ENCODE measurements around the gene NFATC4.
A peak's percentile ranks its signal among the peaks of the same experiment; 100 is the strongest.
"Not testable (repeated sequence)": the region's sequence is repeated elsewhere in the genome, so short reads cannot be mapped to it uniquely, and the experiment has no call there.

Gene NFATC4

GRCh38 chr14:24377657-24378056, 9.7 kb downstream of the NFATC4 start:
- Mint-ChIP-seq H3K4me3 (no peak overlapping the region), H3K4me1 (ENCODE audit: low read depth in 2 of 2) (no peaks in the 10 kb centered on the region), H3K27me3 (peaks cover 22 to 48% of the 10 kb centered on the region in 2 donors), H3K27ac (no peak overlapping the region), H3K9me3 (no peaks in the 10 kb centered on the region), H3K36me3 (ENCODE audit: insufficient read depth) (no peaks in the 10 kb centered on the region)
- no peak for DNase-seq
- ATAC-seq (replicated peaks): no peak

DNA sequence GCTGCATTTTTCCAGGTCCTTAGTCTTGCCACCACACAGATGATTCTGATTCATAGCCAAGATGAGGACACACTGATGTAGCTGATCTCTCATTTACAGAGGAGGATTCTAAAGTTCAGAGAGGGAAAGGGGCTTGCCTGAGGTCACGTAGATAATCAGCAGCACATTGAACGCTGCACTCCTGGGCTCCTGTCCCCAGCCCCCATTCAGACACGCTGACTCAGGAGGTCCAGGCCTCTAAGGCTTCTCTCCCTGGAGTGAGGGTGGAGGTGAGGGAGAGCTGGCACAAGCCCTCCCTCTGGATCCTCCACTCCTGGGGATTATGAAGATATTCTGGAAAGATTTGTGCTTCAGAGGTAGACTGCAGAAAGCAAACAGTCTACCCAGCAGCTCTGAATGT, 10.3 kb downstream of the NFATC4 start:
- Mint-ChIP-seq H3K36me3 (ENCODE audit: insufficient read depth) (no peaks in the 10 kb centered on the region), H3K27ac (no peak overlapping the region), H3K4me1 (ENCODE audit: low read depth in 2 of 2) (no peaks in the 10 kb centered on the region), H3K4me3 (no peak overlapping the region), H3K9me3 (no peaks in the 10 kb centered on the region), H3K27me3 (peaks cover 22 to 42% of the 10 kb centered on the region in 2 donors)
- ATAC-seq (replicated peaks): no peak
- no peak for DNase-seq

DNA sequence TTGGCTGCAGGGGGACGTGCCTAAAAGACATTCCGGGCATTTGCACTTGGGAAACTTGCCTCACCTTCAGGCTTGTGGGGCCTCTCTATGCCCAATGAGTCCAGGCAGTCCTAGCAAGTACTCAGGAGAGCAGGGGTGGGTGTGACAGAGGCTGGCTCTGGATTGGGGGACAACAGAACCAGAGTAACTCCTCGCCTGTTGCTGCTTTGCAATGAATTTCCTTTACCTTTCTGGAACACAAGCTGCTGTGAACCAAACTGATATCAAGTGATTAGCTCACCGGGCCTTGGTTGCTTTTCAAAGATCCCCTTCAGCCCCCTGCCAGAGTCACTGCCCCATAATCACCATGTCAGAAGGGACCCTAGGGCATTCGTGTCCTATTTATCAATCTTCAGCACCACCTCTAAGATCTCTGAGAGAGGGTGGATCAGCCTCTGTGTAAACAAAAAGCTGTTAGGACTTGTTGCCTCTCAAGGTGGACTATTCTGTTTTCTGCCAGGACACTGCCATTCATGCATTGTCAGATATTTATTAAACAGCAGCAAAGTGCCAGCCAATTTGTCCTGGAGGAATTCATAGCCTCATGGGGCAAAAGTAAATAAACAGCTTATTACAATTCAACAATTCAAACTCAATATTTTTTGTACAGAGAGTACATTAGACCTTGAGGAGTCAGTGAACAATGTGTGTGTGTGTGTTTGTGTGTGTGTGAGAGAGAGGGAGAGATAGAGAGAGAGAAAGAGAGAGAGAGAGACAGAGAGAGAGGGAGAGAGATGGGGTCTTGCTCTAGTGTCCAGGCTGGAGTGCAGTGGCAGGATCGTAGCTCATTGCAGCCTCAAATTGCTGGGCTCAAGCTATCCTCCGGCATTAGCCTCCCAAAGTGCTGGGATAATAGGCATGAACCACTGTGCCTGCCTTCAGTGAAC, 11.3 kb downstream of the NFATC4 start:
- Mint-ChIP-seq H3K36me3 (ENCODE audit: insufficient read depth) (no peaks in the 10 kb centered on the region), H3K27me3 (peaks cover 18 to 42% of the 10 kb centered on the region in 2 donors), H3K9me3 (no peaks in the 10 kb centered on the region), H3K4me3 (no peak overlapping the region), H3K4me1 (ENCODE audit: low read depth in 2 of 2) (no peaks in the 10 kb centered on the region), H3K27ac (no peak overlapping the region)
- DNase-seq: no peak
- ATAC-seq (replicated peaks): no peak

DNA sequence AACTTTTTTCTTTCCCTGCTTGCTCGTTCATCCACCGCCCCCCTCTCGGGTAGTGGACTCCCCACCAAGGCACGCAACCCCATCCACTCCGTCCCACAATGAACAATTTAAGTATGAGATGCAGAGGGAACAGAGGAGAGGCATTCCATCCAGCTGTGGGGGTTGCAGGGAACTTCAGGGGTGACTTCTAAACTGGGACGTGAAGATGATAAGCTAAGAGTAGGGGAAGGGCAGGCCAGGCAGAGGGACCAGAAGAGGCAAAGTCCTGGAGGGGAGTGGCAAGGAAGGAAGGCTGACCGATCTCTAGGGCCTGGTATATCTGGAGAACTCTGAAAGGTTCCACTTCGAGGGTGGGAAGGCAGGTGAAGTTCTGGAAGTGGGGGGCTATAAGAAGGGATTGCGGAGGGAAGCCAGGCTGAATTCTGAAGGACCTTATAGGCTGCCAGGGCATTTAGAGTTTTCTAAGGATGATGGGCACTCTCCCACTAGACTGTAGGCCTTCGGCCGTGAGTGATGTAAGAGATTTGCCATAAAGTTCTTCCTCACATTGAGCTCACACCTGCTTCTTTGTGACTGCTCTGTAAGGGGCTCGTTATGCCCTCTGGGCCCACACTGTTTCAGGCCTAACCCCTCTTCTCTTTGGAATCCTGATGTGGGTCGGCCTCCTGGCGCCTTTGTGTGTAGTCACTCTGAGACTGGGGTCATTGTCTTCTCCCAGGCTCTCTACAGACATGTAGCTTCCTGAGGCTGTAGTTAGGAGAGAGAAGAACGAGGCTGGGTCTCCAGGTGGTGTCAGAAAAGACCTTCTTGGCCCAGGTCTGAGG, 12.1 kb downstream of the NFATC4 start:
- Mint-ChIP-seq H3K4me3 (no peak overlapping the region), H3K4me1 (ENCODE audit: low read depth in 2 of 2) (no peaks in the 10 kb centered on the region), H3K27me3 (peaks cover 15 to 38% of the 10 kb centered on the region in 2 donors), H3K36me3 (ENCODE audit: insufficient read depth) (no peaks in the 10 kb centered on the region), H3K9me3 (no peaks in the 10 kb centered on the region), H3K27ac (no peak overlapping the region)
- no peak for DNase-seq
- no peak for ATAC-seq (replicated peaks)

- Mint-ChIP-seq H3K4me3 (no peak overlapping the region), H3K27me3 (peaks cover 16 to 24% of the 10 kb centered on the region in 2 donors), H3K4me1 (ENCODE audit: low read depth in 2 of 2) (no peaks in the 10 kb centered on the region), H3K9me3 (no peaks in the 10 kb centered on the region), H3K36me3 (ENCODE audit: insufficient read depth) (no peaks in the 10 kb centered on the region), H3K27ac (no peak overlapping the region)
- no peak for DNase-seq
- ATAC-seq (replicated peaks): peak; percentile 14
These were observed 13.5 kb downstream of the NFATC4 start for GRCh38 chr14:24381363-24382063.

DNA sequence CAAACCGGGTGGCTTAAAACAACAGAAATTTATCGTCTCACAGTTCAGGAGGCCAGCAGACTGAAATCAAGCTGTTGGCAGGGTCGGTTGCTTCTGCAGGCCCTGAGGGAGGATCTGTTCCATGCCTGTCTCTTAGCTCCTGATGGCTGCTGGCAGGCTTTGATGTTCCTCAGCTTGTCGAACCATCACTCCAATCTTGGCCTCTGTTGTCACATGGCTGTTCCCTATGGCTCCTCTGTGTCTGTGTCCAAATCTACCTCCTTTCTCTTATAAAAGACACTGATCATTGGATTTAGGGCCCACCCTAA, 14.0 kb downstream of the NFATC4 start:
- no peaks in the 10 kb centered on the region for H3K4me1 Mint-ChIP-seq (ENCODE audit: low read depth in 2 of 2)

DNA sequence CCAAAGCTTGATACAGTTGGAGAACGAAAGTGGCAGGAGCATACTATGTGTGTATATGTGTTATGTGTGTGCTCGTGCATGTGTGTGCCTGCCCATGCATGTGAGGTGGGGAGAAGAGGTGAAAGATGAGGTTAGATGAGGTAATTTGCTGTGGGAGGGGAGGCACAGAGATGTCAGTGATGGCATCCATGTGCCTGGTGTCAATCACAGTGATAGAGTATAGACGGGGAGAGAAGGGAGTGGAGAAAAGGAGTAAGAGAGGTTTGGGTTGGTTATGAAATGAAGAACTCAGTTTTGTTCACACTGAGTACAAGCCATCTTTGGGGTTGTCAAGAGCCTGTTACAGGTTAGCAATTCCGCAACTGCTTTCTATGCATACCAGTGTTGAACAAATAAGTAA, 16.2 kb downstream of the NFATC4 start:
- DNase-seq: no peak
- ATAC-seq (replicated peaks): no peak
- H3K4me3 Mint-ChIP-seq: no peak overlapping the region
- H3K36me3 Mint-ChIP-seq (ENCODE audit: insufficient read depth): no peaks in the 10 kb centered on the region
- no peaks in the 10 kb centered on the region for H3K9me3 Mint-ChIP-seq
- peaks cover 15 to 34% of the 10 kb centered on the region in 2 donors for H3K27me3 Mint-ChIP-seq
- H3K4me1 Mint-ChIP-seq (ENCODE audit: low read depth in 2 of 2): no peaks in the 10 kb centered on the region
- H3K27ac Mint-ChIP-seq: no peak overlapping the region

More for the DNA sequence above, 14.0 kb downstream of the NFATC4 start:
- Mint-ChIP-seq H3K36me3 (ENCODE audit: insufficient read depth) (no peaks in the 10 kb centered on the region), H3K4me3 (no peak overlapping the region), H3K27me3 (peaks cover 19 to 21% of the 10 kb centered on the region in 2 donors), H3K27ac (no peak overlapping the region), H3K9me3 (no peaks in the 10 kb centered on the region)
- DNase-seq: no peak
- no peak for ATAC-seq (replicated peaks)

DNA sequence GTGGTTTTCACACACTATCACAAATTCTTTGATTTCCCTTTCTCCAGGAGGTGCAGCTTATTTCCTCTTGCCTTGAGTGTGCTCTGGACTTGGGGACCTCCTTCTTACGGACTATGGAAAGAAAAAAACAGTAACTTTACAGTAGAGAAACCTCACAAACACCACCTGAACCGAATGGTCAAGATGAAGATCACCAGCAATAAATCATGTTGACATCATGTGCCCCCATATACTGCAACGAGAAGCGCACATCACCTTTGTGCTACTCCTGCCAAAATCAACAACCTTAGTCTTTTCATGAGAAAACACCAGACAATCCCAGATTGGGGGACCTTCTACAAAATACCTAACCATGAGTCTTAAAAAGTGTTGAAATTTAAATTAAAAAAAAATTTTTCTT, 17.5 kb downstream of the NFATC4 start:
- H3K27ac Mint-ChIP-seq: no peak overlapping the region
- peaks cover 27 to 42% of the 10 kb centered on the region in 2 donors for H3K27me3 Mint-ChIP-seq
- H3K36me3 Mint-ChIP-seq (ENCODE audit: insufficient read depth): no peaks in the 10 kb centered on the region
- ATAC-seq (replicated peaks) (no peak), DNase-seq (no peak)
- no peaks in the 10 kb centered on the region for H3K4me1 Mint-ChIP-seq (ENCODE audit: low read depth in 2 of 2)
- no peak overlapping the region for H3K4me3 Mint-ChIP-seq
- H3K9me3 Mint-ChIP-seq: no peaks in the 10 kb centered on the region

DNA sequence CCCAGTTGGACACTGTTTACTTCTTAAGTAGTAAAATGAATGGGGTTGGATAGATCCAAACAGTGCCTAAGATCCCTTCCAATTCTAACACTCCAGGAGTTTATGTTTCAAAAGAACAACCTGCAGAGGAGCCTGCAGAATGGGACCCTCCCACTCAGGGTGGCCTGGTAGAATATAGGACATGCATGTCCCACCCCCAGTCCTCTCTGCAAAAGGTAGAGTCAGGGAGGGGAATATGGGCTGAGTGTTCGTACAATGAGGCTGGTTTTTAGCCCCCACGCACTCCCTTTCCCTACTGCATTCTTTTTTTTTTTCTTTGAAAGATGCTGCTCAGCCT, 19.0 kb downstream of the NFATC4 start:
- no peaks in the 10 kb centered on the region for H3K36me3 Mint-ChIP-seq (ENCODE audit: insufficient read depth)
- H3K27me3 Mint-ChIP-seq: peaks cover 41 to 53% of the 10 kb centered on the region in 2 donors
- ATAC-seq (replicated peaks): no peak
- no peak overlapping the region for H3K4me3 Mint-ChIP-seq
- no peaks in the 10 kb centered on the region for H3K4me1 Mint-ChIP-seq (ENCODE audit: low read depth in 2 of 2)
- DNase-seq: no peak
- H3K9me3 Mint-ChIP-seq: no peaks in the 10 kb centered on the region
- H3K27ac Mint-ChIP-seq: no peak overlapping the region

- H3K36me3 Mint-ChIP-seq (ENCODE audit: insufficient read depth); ATAC-seq (replicated peaks); DNase-seq; H3K27ac Mint-ChIP-seq; H3K9me3 Mint-ChIP-seq; H3K4me1 Mint-ChIP-seq (ENCODE audit: low read depth in 2 of 2); H3K4me3 Mint-ChIP-seq: not testable (repeated sequence)
- peaks cover 41 to 58% of the 10 kb centered on the region in 2 donors for H3K27me3 Mint-ChIP-seq
These were observed 19.6 kb downstream of the NFATC4 start for GRCh38 chr14:24387579-24387978.

DNA sequence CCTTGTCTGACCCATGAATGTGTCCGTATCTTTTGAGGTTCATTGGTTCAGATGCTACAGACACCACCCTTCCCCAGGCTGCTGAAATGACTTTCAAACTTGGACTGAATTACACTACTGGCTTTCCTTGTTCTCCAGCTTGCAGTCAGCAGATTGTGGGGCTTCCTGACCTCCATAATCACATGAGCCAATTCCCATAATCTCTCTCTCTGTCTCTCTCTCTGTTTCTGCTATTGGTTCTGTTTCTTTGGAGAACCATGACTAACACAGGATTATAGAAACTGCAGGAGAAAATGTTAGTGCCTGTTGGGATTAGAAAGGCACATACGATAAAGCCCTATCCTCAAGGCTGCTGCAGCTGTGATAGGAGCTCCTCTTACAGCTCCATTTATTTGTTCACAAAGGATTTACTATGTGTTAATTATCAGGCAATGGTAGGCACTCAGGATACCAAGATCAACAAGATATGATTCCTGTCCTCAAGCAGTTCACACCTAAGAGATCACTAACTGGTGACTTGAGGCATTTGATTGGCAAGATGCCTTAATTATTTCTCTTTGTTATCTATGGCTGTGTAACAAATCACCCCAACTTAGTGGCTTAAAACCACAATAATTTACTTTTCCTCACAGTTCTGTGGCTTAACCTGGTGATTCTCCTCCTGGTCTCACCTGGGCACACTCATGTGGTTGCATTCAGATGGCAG, 20.6 kb downstream of the NFATC4 start:
- ATAC-seq (replicated peaks) (no peak), DNase-seq (no peak)
- Mint-ChIP-seq H3K4me1 (ENCODE audit: low read depth in 2 of 2) (no peaks in the 10 kb centered on the region), H3K4me3 (no peak overlapping the region), H3K27ac (no peak overlapping the region), H3K27me3 (peaks cover 38 to 60% of the 10 kb centered on the region in 2 donors), H3K9me3 (no peaks in the 10 kb centered on the region), H3K36me3 (ENCODE audit: insufficient read depth) (no peaks in the 10 kb centered on the region)

DNA sequence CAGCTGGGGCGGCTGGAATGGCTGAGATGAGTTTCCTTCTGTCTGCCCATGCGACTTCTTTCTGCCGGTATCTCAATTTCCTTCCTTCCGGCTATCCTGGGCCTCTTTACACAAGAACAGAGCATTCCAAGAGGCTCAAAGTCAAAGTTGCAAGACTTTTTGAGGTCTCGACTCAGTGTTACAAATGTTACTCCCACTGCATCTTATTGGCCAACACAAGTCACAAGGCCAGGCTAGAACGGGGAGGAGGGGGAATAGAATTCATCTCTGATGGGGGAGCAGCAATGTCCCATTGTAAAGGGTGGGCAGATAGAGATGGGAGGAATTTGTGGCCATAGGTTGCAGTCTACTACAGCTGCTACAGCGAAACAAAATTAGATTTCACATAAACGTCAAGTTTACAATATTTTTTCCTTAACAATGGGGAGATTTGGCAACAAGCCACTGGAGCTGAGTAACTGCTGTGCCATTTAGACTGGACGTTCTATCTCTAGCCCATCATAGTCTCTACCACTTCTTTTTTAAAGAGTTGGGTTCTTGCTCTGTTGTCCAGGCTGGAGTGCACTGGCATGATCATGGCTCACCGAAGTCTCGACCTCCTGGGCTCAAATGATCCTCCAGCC, 21.4 kb downstream of the NFATC4 start:
- Mint-ChIP-seq H3K36me3 (ENCODE audit: insufficient read depth) (no peaks in the 10 kb centered on the region), H3K9me3 (no peaks in the 10 kb centered on the region), H3K27me3 (peaks cover 31 to 54% of the 10 kb centered on the region in 2 donors), H3K27ac (no peak overlapping the region), H3K4me1 (ENCODE audit: low read depth in 2 of 2) (no peaks in the 10 kb centered on the region), H3K4me3 (no peak overlapping the region)
- DNase-seq (no peak), ATAC-seq (replicated peaks) (no peak)

Measured in effector memory CD8-positive, alpha-beta T cell (primary cell).